Measurements from ENCODE around the gene TGM3. TPM values are rescaled to one million over a fixed set of nuclear protein-coding genes. Genes with fewer than 3 reads are reported as not detected.

The TGM3 gene
- not detected in 2 replicates for total RNA-seq

GRCh38 chr20:2295886-2296515 lies at the start of gene TGM3:
Gene TGM3, plus strand, starts transcription at chr20:2296001. Its CDS starts 63 bp downstream, at chr20:2296064.

GRCh38 chr20:2380601-2381000 lies 84.8 kb downstream of the TGM3 start, which contains the start of gene TGM6:
Gene TGM6, plus strand, starts transcription at chr20:2380901. Its CDS starts 68 bp downstream, at chr20:2380969.

Other genes starting within 250 kb of the TGM3 start
- gene STK35, start 194.2 kb upstream of the TGM3 start, total RNA-seq: 10.9 and 11.6 TPM in 2 replicates
- not detected in 2 replicates for gene TGM6, start 84.9 kb downstream of the TGM3 start, total RNA-seq
- 76.1 and 97.9 TPM in 2 replicates for gene SNRPB, start 174.8 kb downstream of the TGM3 start, total RNA-seq
- 9.5 and 11.9 TPM in 2 replicates for gene ZNF343, start 212.9 kb downstream of the TGM3 start, total RNA-seq
- gene TMC2, start 240.6 kb downstream of the TGM3 start, total RNA-seq: not detected in 2 replicates